Iris pigment epithelial cell (primary cell): ENCODE results near the gene ASXL1.

Experiments
- DNase-seq: peaks from one replicate; pipeline ENCODE4 v3.0.0-alpha.2; 2011; ENCODE audit warnings: low read depth

Gene ASXL1

GRCh38 chr20:32481311-32482142, 123.4 kb downstream of the ASXL1 start:
- no peak for DNase-seq

GRCh38 chr20:32482143-32482441, 124.0 kb downstream of the ASXL1 start:
- DNase-seq, result no peak

- no peak for DNase-seq
These were observed 124.5 kb downstream of the ASXL1 start for GRCh38 chr20:32482442-32483261.

GRCh38 chr20:32483351-32484224, 125.5 kb downstream of the ASXL1 start:
- peak; percentile 83 for DNase-seq

- no peak for DNase-seq
These were observed 126.3 kb downstream of the ASXL1 start for GRCh38 chr20:32484225-32484957.

- DNase-seq, result peak; percentile 86
These were observed 127.0 kb downstream of the ASXL1 start for GRCh38 chr20:32484958-32485769.

- DNase-seq, result no peak
These were observed 127.8 kb downstream of the ASXL1 start for GRCh38 chr20:32485770-32486478.

GRCh38 chr20:32487381-32487780, 129.2 kb downstream of the ASXL1 start:
- DNase-seq, result no peak

- DNase-seq, result no peak
These were observed 130.1 kb downstream of the ASXL1 start for GRCh38 chr20:32488066-32488838.
